Activated CD4-positive, alpha-beta T cell treated with anti-CD3 and anti-CD28 coated beads for 24 hours (primary cell): ENCODE measurements around the gene FAM185A.
"Not testable (repeated sequence)": the region's sequence is repeated elsewhere in the genome, so short reads cannot be mapped to it uniquely, and the experiment has no call there.

Experiments
- DNase-seq, 2 donors: peaks; one replicate each; pipeline ENCODE4 v3.0.0-alpha.2; 2020; ENCODE audit warnings: low read depth in 2 of 2

The FAM185A gene

DNA sequence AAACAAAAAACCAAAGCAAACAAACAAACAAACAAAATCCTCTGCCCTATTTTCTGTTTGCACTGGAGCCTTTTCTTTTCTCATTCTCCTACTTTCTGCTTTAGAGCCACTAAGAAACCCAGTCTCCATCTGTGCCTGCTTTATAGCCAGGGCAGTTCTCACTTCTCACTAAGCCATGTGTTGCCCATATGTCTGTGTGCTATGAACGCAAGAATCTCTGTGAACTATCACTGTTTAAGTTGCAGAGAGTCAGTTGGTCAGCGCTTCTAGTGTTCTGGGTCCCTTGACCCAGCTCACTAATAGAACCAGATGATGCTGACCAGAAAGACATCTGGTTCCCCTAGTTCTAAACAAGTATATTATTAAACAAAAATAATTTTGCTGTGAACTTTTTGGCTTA, 81.4 kb downstream of the FAM185A start:
- DNase-seq = no peak

DNA sequence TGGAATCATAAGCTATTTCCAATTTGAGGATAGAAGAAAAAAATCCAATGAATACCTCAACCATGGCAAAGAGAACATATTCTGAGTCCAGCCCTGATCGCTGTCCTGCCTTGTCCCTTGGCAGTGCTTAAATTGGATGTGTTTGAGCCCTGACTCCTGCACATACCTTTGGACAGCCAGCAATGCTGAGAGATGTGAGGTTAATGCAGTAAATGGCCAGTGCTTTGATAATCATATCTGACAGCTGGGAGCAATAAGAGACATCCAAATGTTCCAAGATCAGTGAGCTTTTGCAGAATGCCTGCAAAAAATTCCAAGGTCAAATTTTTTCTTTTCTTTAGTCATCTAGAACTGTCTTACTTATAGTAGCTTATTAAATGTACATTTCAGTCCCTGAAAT, 83.9 kb downstream of the FAM185A start:
- DNase-seq = no peak

DNA sequence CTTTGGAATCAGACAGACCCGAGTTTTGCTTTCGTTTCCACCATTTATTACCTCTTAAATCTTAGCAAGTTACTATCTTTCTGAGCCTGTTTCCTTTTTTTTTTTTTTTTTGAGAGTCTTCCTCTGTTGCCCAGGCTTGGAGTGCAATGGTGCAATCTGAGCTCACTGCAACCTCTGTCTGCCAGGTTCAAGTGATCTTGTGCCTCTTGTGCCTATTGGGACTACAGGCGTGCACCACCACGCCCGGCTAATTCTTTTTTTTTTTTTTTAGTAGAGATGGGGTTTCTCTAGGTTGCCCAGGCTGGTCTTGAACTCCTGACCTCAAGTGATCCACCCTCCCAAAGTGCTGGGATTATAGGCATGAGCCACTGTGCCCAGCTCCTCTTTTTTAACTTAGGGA, 84.5 kb downstream of the FAM185A start:
- no peak for DNase-seq

DNA sequence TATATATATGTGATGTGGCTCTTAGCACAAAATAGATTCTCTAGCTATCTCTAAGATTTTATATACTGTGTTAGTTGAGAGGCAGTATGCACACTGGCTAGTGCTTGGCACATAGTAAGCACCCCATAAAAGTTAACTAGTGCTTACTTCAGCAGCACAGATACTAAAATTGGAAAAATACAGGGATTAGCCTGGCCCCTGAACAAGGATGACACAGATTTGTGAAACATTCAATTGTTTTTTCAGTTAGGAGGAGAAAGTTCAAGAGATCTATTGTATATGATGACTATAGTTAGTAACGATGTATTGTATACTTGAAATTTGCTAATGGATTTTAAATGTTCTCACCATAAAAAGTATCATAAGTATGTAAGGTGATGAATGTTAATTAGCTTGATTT, 85.7 kb downstream of the FAM185A start:
- DNase-seq = no peak

DNA sequence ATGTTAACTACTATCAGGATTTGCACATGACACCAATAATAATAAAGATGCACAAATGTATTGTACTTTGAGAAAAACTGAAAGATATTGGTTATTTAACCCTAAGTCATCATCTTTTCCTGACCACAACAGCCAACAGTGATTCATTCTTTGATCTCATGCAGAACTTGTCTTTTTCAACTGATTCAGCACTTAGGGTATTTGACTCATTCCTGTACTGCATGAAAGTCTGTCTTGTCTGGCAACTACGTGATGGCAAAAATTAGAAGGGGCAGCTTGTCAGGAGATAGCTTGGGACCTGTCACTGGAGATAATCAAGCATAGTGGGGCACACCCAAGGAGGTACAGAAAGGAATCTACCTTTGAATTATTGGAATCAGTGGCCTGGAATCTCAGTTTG, 86.2 kb downstream of the FAM185A start:
- DNase-seq = no peak

DNA sequence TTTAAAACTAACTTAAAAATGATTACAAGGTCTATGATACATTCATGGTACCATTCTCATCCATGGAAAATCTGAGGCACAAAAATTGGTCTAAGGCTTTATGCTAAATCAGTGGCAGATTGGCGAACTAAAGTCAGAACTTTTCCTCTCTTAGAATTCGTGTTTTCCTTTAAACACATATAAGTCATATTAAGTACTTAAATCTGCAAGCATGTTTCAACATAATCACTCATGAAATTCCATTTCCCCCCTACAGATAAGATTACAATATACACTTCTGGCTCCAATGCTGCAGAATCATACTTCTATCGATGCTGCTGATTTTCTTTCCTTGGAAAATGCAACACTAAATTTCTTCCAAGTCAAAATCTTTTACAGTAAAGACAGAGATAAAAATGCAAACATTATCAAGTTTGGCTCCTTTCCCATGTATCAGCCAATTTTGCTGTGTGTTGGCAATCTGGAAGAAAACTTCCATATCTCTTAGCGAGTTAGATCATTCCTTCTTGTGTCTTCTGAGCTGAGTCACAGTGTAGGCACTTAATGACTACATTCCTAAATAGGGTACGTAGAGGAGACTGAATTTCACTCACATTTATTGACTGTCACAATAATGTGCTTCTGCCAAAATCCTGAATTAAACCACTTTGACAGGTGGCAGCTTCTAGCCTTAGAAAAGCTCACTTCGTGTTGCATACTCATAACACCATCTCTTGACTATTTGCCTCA, 87.6 kb downstream of the FAM185A start:
- DNase-seq = no peak

DNA sequence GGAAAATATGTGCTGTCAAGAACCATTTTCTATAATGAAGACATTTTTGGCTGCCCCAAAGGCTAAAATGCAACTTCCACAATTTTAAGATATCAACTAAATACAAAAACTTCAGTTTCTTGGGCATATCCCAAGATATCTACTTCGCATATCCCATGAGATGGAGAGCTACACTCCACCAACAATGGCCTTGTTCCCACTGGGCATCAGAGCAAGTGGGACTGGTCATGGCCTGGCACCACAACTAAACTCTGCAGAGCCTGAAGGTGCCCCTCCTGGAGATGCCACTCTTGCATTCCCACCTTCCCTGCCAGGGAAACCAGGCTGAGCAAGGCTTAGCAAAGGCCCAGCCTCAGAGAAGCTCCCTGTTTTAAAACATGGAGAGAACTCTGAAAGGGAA, 88.2 kb downstream of the FAM185A start:
- DNase-seq = no peak

- no peak for DNase-seq
Observed at GRCh38 chr7:102837802-102838201, 89.0 kb downstream of the FAM185A start.

GRCh38 chr7:102838572-102839101, 89.8 kb downstream of the FAM185A start:
- not testable (repeated sequence) for DNase-seq

DNA sequence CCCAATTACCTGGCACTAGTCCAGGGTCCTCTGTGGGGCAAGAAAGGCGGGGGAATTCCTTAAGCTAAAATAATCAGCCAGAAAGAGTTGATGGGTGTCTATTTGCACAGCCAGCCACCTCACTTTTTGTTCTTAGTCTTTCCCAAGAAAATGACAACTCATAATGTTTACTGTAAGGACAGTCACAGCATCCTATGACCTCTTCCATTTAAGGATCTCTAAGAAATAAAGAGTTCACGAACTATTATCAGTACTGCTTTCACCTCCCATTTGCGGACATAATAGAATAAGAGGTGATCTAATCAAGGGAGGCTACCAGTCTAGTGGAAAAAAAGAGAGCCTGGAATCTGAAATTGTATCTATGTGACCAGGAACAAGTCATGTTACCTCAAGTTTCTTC, 91.6 kb downstream of the FAM185A start:
- DNase-seq = no peak

- DNase-seq = no peak
Observed at GRCh38 chr7:102841290-102841689, 92.5 kb downstream of the FAM185A start.

- DNase-seq = no peak
Observed at GRCh38 chr7:102842284-102842683, 93.5 kb downstream of the FAM185A start.

DNA sequence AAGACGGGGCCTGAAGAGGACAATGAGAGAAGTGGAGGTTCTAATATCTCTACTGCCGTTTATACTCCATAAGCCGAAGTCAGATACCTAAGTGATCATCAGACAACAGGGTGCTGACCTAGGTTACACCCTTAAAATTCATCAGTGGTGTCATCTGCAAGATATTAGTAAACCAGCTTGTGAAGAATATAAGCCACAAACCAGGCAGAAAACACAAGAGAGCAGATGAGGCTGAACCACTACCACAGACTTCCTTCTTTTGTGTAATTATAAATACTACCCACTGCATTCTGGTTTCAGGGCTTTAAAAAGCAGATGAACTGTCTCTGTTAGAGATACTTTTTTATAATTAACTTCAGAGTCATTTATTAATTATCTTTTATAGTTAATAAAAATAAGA, 95.1 kb downstream of the FAM185A start:
- DNase-seq = no peak

GRCh38 chr7:102845346-102845745, 96.5 kb downstream of the FAM185A start:
- no peak for DNase-seq

GRCh38 chr7:102849079-102849478, 100.3 kb downstream of the FAM185A start:
- no peak for DNase-seq

DNA sequence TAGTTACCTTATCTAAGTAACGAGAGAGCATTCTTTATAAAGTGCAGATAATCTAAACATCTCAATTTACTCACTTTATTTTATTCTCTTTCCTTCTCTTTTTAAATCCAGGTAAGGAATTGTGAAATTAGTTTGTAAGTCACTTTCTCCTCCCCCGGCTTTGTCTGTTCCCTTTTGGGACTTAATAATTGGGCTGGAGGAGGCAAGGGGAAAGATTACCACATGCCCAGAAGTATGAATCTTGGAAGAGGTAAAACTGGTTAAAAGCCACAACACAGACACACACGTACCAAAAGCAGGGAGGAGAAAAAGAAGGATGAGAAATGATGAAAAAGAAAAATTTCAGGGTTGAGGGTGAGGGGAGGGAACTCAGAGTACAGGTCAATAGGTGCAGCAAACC, 100.7 kb downstream of the FAM185A start:
- no peak for DNase-seq

DNA sequence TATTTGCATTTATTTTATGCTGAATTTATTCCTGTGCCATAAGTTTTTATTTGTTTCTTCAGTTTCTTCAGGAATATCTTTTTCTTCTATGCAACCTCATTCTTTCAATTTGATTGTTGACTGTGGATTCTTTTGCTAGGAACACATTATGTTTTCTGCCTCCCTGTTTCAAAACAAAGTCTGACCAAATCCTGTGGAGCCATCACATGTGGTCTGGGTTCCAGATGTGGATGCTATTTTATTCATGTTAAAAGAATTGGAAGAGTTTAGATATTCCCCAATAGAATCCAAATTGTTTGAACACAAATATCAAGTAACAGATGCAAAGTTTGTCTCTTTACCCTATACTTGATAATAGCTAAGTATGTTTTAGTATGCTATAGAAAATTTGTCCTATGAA, 107.2 kb downstream of the FAM185A start:
- no peak for DNase-seq
